GM21360 (cell line): ENCODE measurements around the gene USP13.

Source experiments
- ATAC-seq: cut with Tn5 transposase; IDR thresholded peaks from one replicate; pipeline ENCODE4 v1.9.1; 2021; ENCODE audit warnings: mild to moderate bottlenecking, moderate library complexity; ENCODE audit not compliant: unreplicated experiment

USP13 gene

DNA sequence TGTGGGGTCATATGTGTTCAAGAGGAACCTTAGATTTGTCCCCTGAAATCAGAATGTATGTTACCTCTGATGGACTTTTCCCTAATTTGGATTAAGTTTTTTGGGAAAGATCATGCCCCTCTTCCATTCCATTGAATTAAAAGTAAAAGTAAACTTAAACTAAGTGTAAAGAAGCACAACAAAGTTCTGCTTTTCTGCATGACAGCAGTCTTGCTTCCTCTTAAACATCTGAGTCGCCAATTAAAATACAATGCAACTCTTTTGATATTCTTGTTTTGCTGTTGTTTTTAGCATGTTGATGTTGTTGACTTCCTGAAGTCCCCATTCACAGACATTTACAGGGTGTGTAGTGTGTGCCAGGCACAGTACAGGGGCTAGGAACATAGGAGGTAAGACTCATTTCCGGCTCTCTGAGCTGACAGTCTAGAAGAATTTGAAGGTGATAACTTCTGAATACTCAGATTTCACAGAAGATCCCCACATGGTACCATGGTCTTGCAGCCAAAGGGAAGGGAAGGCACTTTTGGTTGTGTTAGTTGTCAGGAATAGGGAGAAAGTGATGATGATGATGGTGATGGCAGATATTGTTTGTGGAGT, 45.0 kb downstream of the USP13 start:
- no peak for ATAC-seq

DNA sequence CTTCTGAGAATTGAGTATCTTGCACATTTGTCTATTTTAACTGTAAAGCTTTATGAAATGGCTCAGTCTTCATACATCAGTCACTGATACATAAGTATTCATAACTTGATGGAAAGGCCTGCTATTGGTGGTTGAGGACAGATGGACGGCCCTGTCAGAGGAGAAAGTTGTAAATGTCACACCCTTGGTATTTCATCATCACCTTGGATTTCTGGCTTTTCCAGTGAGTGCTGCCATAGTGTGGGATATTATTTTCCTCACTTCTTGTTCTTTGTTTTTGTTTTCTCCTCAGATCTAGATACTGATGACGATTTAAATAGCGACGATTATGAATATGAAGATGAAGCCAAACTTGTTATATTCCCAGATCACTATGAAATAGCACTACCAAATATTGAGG, 47.9 kb downstream of the USP13 start:
- no peak for ATAC-seq

DNA sequence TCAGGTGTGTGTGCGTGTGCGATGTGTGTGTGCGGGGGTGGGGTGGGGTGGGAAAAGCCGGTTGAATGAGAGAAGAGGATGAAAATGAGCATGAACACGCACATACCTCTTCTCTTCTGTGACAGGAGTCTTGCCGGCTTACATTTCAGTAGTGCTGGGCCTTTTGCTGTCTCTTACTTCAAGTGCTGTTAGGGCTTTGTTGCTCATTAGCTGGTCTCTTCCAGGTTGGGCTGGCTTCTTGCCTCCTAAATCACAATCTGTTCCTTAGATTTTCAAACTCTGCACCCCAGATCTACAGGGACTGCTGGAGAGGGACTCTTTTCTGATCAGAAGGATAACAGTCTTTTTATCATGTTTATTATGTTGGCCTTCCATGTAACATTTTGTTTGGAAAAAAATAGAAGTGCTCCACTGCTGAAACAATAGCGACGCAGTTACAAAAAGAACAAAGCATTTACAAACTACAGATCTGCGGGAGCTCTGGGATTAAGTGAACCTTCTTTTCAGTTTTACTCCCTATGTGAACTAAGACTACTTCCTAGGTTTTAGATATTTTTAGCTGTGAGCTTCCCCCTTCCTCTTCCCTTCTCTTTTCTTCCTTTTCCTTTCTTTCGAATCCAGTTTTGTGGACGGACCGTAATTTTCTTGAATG, 48.5 kb downstream of the USP13 start:
- ATAC-seq = no peak

DNA sequence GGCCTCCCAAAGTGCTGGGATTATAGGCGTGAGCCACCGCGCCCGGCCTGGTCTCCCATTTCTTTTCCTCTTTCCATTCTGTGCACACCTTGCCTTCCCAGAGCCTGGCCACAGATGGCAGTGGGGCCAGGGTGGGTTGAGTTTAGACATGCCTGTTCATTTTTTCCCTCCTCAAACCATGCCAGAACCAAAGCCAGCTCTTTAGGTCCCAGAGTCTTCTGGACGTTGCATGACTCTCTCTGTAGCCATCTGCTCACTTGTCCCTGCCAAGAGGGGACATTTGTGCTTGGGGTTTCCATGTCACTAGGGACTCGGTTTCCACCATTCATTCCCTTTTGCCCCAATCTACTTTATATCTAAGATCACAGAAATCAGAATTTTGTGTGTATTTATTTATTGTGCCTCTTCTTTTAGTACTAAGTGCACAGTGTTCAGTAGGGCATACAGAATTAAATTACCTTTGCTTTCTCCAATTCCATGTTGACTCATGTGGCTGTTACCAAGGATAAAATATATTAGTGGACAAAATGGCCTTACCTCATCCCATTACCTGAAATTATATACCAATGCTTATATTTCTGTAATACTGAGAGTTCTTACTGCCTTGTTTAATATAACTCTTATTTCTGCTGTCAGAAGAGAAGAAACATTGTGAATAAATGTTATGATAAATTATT, 49.6 kb downstream of the USP13 start:
- ATAC-seq = no peak

DNA sequence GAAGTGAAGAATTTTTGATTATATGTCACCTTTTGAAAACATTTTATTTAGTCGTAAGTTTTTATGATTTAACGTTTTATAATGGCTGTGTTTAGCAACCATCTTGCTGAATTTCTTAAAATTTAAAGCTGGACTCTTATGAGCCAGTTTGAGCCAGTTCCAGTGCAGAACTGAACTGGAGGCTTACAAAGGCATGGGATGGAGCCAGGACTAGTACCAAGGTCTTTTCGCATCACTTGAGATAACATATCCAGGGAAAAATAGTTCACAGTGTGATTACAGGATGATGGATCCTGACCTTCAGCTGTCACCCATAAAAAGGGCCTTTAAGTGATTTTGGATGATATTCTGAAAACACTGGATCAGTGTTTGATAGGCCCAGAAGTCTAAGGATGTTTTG, 51.0 kb downstream of the USP13 start:
- ATAC-seq = no peak

DNA sequence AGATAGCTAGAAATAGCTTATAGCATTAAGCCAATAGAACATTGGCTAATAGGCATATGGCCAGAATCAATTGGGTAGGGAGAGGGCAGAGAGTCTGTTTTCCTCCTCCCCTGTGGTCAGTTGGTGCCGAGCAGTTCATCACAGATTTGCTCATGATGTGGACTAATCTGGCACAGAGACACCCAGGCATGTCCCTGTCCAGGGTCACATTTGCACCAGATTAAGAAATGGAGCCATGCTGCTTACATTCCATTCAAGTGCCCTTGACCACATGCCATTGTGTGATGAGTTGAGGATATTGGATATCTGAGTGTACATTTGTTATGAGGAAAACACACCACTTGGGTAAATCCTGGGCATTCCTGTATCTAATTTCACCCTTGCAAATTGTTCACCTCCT, 53.4 kb downstream of the USP13 start:
- ATAC-seq = no peak

DNA sequence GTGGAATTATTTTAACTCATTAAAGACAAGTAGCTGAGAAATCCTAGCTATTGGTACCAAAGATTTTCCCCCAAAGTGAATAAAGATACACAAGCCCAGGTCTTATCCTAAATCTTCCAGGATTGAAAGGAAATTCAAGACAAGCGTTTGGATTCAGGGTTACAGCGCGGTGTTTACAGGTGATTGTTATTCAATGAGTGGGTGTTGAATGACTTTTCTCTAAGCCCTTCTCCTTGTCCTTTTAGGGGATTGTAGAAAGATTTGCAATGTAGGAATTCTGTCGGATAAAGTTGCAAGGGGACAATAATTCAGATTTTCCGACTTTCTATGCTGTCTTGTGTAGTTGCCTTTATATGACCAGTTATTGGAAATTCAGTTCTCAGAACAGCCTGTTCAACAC, 57.2 kb downstream of the USP13 start:
- no peak for ATAC-seq

DNA sequence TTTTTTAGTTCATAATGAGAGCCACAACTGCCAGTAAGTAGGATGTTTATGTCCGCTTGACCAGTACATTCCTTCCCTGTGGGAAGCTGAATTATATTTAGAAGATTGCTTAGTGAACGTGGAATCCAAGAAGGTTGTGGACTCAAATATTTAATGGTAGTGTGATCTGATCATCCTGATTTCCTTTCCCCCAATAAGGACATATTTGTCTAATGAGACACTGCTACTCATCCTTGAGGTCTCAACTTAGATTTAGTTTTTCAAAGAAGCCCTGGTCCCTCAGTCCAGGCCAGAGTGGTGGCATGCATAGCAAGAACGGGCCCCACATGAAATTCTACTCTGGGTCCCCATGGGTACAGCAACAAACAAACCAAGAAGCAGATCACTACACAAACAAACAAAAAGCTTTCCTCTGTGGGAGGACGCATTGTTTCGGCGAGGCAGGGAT, 60.8 kb downstream of the USP13 start:
- ATAC-seq = no peak

DNA sequence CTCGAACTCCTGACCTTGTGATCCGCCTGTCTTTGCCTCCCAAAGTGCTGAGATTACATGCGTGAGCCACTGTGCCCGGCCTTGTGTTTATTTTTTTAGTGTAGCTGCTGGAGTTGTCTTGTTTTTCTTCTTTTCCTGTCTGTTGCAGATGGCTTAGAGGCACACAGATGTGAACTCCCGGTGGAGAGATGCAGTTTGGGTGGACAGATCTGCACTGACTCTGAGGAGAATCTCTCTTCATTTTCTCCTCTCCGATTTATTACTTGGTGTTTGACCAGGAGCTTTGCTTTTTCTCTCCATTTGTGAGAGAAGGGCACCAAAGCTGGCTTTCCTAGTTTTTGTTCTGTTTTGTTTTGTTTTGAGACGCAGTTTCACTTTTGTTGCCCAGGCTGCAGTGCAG, 62.7 kb downstream of the USP13 start:
- no peak for ATAC-seq

DNA sequence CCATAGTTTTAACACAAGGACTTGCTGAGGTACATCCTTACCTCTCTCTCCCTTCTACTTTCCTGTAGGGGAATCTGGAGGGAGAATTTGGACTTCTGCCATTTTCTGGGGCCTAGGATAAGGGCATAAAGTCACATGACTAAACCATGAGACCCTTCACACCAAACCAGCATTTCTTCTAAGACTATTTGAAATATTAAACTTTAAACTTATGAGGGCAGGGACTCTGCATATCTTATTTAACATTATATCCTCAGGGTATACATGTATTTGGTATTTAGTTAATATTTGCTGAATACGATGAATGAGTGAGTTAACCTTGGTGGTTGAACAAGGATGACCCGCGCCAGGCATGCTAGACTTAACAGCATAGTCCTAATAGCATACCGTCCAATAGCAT, 63.4 kb downstream of the USP13 start:
- ATAC-seq = no peak

DNA sequence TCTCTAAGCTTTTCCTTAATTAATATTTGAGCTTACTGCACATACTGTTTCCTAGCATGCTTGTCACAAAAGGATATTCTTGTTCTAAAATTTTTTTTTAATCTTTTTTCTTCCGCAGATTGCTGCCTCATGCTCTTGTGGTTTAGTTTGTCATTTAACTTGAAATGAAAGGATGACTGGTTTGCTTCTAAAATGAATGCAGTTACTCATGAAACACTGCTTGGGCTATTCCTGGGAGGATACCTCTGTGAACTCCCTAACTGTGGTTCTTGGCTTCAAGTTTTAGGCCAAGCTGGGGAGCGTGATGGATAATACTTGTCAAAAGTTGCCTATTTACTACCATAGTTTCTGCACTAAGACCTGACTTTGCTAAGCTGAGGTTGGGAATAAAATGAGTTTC, 64.0 kb downstream of the USP13 start:
- ATAC-seq = no peak

DNA sequence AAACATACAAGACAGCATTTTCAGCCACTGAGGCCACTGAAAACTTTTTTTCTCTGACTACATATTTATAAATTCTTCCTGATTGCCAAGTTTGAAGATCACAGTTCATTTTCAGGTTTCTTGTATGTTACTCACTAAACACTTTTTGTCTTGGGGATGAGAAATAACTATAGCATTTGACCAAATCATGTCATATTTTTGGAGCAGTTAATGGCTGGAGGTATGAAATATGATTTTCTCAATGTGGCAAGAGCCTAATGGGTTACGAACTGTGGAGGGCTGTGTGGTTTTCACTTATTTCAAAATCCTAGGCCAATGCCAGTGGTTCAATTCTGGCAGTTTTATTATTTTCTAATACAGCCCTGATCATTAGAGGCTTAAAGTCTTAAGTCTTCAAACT, 64.4 kb downstream of the USP13 start:
- ATAC-seq = no peak

DNA sequence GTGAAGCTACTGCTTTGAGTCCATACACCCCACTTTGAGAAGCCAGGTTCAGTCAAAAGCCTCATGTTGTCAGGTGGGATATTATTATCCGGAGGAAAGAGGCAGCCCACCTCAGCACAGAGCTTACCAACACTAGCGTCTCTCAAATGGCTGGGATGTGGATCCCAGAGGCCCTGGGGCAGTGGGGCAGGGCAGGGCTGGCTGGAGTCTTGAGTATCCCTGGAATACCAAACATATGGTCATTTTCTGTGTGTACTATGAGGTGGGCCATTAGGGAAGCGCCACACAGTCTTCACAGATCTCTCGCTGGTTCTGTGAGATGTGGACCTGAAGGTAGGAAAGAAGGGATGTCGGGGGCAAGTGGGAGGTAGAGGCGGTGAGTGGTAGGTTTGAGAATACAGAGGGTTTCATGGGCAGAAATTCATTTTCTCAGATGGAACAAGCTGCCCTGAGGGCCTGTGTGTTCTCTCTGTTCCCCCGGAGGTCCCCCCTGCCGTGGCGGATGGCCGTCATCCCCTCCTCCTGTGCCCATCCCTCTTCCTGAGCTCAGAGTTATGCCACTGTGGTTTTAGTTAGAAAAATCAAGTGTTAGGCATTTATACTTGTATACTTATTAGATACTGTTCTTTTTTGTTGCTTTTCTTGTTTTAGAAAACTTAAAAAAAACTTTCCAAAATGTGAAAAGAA, 66.4 kb downstream of the USP13 start:
- ATAC-seq = no peak

DNA sequence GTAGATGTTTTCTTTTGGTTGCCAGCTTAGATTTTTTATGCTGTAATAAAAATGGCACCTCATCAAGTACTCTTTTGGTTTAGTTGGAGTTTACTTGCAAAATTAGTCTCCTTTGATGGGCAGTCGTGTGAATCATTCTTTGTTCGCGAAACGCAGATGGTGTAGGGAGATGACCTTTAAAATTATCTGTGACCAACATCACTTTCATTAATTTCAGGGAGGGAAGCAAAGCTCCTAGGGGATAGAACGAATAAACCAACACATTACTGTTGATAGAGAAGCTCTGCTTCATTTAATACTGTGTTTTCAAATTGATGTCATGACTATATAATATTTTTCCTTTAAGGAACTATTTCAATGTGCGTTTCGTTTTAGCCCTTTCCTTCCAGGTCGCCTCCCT, 67.4 kb downstream of the USP13 start:
- ATAC-seq = no peak

DNA sequence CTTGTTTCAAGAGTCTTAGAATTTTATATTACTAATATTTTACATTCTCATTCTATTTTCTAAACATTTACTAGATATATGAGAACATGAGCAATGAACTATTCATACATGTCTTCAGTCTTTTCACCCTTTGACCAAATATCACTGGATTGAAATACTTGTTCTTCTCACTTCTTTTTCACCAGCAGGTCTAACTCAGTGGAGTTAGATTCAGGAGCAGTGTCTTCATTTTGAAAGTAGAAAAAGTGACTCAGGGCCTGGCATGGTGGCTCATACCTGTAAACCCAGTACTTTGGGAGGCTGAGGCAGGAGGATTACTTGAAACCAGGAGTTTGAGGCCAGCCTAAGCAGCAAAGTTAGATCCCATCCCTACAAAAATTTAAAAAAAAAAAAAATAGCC, 70.8 kb downstream of the USP13 start:
- no peak for ATAC-seq

DNA sequence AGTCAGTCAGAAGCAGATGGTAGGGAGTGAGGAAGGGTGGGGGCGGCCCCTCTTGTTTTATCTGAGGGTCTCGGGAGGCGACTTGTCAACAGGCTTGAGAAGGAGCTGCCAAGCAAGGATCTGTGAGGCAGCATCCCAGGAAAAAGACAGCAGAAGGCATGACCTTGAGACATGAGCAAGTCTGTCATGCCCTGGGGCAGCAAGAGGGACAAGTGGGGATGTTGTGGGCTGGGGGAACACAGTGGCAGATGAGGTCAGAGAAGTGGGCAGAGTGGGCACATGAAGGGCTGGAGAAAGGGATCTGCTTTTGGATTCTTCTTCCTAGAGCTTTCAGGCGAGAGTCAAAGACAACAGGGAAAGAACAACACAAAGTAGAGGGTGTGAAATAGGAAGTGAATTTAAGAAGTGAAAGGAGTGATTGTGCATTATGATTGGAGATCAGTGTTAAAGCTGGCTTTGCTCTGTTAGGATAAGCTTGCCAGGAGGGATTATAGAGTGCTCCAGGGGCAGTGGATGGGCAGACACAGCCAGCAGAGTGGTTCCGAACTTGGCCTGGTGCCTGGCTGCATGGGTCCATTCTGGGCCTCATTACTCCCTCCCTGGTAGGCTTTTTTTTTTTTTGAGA, 73.3 kb downstream of the USP13 start:
- no peak for ATAC-seq

DNA sequence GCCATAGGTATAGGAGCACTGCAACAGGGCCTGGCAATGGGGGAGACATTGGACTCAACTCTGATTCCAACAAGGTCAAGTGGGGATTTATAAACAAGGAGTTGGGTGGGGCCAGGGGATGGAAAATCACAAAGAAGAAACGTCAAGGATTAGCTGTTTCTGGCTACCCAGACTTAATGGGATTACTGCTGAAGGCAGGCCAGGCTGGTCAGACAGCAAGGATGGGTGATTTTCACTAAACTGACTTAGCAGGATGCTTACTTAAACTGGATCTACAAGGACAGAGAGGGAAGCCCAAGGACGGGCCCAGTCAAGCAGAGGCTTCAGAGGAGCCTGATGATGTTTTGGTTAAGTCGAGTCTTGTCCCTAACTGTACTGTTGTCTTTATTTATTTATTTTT, 76.2 kb downstream of the USP13 start:
- ATAC-seq = no peak

DNA sequence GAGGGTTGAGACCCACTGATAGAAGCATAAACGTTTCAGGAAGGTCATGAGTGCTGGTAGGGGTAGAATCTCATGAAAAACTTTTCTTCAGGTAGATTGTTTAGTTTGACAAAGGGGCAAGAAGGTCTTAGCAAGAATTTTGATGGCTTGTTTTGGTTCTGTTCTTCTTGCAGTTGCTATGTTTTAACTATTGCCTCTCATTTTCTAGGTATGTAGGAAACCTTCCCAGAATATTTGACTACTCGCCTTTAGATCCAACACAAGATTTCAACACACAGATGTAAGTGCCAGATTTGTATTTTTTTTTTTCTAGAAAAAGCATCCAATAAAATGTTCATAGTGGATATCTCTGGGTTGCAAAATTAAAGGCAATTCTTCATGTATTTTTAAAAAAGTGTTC, 77.1 kb downstream of the USP13 start:
- no peak for ATAC-seq

DNA sequence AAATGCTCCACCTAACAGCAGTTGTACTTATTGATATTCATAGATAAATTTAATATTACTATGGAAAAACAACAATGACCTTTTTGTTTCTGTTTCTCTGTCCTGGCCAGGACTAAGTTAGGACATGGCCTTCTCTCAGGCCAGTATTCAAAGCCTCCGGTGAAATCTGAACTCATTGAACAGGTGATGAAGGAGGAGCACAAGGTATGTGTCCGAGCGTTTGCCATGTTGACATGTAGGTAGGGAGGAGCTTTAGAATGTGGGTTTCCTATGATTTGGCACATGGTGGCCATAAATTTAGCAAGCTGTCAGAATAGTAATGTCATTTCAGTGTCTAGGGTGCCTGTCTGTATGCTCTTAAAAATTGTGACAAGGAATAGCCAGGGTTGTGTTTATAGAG, 77.7 kb downstream of the USP13 start:
- no peak for ATAC-seq

DNA sequence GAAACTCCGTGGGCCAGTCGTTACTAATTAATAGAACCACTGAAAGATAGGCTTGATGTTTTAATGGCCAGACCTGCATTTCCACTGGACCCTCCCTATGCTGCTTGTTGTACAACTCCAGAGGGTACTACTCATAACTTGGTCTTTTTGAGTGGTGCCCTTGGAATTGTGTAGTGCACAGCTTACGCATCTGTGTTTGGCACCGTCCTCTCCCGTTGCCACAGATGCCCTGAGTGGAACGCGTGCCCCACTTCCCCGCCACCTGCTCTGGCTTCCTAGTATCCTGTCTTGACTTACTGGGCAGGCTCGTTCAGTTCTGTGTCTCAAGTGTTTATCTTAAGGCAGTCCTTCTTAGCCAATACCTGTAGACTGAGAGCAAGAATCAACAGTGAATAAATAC, 78.7 kb downstream of the USP13 start:
- no peak for ATAC-seq

DNA sequence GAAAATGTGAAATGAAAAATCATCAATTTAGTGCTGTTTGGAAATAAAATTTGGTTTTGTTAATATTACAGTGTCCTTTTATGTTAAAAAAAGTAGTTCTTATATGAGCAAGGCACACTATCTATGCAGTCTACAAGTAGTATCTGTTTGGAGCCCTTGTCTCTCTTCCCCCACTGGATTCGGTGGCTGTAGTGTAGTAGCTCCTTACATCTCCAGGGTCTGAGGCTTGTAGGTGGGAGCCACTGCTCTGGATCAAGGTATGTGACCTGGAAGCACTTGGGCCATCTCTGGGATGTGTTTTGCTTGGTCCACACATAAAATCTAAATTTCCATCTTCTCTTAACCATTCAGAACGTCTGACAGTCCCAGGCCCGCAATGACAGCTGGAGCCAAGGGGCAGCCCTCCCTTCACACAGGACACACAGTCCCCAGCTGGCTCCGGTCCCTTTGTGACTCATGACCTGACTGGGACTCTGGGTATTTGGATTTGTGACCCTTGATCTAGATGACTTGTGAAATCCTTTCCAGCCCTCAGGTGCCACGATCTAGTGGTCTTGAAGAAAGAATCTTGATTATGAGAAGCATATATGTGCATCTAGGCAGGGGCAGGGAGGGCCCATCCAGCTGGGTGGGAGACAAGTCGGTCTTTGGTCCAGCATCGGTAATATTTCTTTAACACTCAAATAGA, 80.0 kb downstream of the USP13 start:
- ATAC-seq = no peak
